Ishikawa (cell line): Measurements from ENCODE around the gene MYEF2.

ENCODE experiments used
- MAX ChIP-seq: IDR thresholded peaks from 2 replicates; pipeline ENCODE4 v1.6.1; 2012
- REST ChIP-seq: IDR thresholded peaks from 2 replicates; pipeline ENCODE4 v1.6.1; 2012; ENCODE audit warnings: low read depth, mild to moderate bottlenecking
- YY1 ChIP-seq: IDR thresholded peaks from 2 replicates; pipeline ENCODE4 v1.6.1; 2012; ENCODE audit warnings: low read depth

- TF ChIP-seq MAX (no peak), YY1 (no peak), REST (no peak)
These were observed 91.5 kb downstream of the MYEF2 start for GRCh38 chr15:48086576-48086975.
